ENCODE results near the gene GNG7.
A peak's percentile ranks its signal among the peaks of the same experiment; 100 is the strongest.
"Not testable (repeated sequence)": the region's sequence is repeated elsewhere in the genome, so short reads cannot be mapped to it uniquely, and the experiment has no call there.

The GNG7 gene

DNA sequence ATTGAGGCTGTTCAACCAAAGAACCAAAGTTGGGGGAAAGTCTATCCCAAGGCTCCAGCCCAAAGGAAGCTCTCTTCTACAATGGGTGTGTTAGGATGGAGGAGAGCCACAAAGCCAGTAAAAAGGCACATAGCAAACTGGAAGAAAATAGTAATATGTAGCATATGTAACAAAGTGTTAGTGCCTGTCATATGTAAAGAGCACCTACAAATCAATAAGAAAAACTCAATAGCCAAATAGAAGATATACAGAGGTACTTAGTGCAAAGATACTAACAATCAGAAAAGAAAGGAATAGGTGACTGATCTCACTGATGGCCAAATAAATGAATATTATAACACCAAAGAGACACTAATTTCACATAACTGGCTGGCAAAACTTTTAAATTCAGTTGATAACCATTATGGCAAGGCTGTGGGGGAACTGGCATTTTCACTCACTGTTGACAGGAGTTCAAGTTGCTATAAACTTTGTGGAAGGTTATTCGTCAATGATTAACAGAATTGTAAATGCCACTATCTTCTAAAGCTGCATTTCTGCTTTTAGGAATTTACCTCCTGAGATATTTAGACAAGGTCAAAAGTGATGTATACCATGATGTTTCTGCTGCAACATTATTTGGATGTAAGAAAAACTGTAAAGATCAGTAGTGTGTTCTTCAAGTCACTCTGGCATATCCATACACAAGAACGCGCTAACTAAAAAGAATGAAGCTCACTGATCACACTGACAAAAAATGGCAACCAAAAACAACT lies 110.8 kb downstream of the GNG7 start:
- DNase-seq: no peak

DNA sequence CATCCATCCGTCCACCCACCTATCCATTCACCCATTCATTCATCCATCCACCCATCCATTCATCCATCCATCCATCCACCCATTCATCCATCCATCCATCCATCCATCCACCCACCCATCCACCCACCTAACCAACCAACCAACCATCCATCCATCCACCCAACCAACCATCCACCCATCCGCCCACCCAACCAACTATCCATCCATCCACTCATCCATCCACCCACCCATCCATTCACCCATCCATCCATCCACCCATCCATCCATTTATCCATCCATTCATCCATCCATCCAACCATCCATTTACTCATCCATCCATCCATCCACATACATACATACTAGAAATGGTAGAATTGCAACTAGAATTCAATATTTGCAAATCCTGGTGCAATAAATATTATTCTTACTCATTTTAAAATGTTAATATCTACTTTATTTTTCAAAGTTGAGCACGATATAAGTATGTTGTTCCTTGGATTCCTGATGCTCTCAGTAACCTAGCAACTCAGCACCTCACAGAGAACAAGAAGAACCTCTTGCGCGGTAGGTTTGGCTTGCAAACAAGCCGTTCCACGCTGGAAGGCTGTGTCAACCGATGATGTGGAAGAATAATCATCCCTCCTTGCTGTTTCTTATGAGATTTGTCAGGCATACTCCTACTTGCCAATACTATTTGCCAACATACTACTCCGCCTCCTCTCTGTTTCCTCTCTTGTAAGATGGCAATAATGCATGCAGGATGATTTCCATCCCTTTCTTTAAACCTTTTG lies 111.7 kb downstream of the GNG7 start:
- DNase-seq: no peak

DNA sequence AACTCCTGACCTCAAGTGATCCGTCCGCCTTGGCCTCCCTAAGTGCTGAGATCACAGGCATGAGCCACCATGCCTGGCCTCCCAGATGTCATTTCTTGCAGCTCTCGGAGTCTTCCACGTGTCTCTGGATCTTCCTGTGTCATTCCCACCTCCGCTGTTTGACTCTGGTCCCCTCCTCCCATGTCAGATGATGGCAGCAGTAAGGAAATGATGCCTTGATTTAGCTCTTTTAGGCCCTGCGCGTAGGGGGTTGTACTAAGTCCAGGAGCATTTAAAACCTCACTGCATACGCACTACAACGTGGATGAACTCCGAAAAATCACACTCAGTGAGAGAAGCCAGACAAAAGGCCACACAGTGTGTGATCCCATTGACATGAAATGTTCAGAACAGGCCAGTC lies 113.1 kb downstream of the GNG7 start:
- no peak for DNase-seq

DNA sequence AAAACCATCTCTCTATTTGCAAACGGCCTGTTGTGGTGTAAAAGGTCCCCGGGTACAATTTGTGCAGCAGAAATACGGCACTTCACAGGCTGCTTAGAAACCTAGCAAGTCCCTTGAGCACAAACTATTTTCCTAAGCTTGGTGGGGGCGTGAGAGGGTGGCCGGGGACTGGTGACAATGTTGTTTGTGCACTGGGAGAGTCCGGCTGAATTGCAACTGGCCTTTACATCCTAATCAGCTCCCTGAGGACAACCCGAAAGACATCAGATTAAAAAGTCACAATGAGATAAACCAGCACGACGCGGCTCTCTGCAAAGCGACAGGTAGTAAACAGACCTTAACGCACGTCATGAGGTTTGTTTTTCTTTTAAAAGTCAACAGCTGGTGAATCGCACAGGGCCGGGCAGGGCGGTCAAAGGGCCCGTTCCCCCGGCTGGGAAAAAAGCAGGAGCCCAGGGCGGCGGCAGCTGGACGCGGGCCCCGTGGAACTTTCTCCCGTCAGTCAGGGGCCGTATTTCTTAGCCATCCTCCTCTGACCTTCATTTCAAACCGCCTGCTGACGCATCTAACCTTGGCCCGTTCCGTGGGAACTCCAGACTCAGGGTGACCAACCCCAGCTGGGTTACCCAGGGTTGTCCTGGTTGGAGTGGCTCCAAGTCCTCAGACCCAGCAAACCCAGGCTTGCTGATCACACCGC lies 114.3 kb downstream of the GNG7 start:
- DNase-seq: no peak

DNA sequence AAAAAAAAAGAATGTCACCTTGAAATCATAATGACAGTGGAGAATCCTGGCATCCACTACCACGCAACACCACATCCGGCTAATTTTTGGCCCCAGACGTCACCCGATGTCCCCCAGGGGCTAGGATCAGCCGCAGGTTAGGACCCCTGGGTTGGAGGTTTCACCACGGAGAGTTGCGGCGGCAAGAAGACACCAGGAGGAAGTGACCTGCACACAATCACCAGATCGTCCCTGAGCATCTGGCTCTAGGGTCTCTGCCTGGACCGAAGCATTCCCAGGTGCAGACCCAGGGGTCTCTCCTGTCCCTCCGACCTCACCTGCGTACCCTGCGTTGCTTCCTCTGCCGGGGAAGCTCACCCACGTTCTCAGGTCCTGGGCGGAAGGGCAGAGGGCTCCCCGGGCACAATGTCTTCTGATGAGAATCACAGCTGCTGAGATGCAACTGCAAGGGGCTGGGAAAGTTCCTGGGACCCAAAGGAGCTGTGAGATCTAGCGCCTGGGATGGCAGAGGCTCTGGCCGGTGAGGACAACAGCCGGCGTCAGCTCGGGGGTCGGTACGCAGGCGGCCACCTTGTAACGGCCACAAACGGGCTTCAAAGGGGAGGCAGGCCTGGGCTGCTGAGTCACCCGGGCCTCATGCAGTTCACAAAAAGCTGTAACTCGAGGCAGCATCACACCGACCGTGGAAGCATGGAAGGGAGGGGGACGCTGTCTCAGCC lies 115.3 kb downstream of the GNG7 start:
- DNase-seq: no peak

DNA sequence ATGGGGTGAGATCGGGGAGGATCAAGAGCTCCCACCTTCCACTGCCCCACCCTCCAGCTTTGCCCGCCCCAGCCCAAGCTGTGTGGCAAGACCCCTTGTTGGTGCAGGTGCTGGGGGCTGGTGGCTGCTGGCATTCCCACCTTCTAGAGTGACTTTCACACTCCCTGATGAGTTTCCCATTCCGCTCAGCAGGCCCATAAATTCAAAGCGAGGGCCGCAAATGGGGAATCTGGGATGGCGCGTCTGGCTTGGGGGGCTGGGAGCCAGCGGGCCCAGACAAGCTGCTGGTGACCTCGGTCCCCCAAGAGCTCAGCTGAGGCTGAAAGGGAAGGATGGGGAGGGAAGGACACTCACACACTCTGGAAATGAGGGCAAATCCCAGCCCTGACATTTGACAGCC lies 116.3 kb downstream of the GNG7 start:
- no peak for DNase-seq

DNA sequence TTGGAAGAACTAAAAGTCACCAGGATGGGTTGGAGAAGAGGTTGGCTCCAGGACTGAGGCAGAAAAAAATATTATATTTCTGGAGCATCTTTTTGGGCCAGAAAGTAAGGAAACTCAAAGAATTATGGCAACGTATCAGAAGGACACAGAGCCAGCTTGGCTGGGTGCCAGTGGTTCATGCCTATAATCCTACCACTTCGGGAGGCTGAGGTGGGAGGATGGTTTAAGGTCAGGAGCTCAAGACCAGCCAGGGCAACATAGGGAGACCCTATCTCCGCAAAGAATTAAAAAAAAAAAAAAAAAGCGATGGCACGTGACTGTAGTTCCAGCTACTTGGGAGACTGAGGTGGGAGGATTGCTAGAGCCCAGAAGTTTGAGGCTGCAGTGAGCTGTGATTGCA lies 118.5 kb downstream of the GNG7 start:
- no peak for DNase-seq

DNA sequence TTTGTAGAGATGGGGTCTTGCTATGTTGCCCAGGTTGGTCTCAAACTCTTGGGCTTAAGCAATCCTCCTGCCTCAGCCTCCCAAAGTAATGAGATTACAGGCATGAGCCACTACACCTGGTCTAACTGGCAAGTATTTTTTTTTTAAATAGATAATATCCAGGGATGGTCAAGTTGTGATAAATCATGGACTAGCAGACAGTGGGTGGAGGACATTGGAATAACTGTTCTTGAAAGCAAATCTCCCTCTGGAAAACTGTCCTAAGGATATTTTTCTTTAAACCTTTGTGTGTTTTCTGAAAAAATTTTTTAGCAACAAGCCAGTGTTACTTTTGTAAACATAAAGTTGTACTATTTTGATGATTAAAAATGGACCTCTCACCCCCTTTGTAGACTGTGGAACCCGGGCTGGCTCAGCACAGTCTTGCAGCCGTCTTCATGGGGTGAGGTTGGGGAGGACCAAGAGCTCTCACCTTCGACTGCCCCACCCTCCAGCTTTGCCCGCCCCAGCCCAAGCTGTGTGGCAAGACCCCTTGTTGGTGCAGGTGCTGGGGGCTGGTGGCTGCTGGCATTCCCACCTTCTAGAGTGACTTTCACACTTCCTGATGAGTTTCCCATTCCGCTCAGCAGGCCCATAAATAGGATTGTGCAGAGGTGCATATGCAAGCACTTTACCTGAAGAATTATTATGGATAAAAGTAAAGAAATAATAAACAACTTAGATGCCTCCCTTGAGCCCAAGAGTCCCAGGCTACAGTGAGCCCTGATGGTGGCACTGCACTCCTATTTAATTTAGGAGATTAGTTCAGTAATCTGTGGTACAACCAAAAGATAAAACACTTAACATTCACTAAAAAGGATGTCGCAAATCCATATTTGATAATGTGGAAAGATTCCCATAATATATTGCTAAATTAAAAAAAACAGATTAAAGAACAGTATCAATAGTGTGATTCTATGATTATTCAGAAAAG lies 119.2 kb downstream of the GNG7 start:
- no peak for DNase-seq

DNA sequence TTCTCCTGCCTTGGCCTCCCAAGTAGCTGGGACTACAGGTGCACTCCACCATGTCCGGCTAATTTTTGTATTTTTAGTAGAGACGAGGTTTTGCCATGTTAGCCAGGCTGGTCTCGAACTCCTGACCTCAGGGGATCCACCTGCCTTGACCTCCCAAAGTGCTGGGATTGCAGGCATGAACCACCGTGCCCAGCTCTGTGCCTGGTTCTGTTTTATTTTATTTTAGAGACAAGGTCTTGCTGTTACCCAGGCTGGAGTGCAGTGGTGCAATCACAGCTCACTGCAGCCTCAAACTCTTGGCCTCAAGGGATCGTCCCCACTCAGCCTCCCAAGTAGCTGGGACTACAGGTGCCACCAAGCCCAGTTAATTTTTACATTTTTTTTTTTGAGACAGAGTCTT lies 122.1 kb downstream of the GNG7 start:
- not testable (repeated sequence) for DNase-seq

DNA sequence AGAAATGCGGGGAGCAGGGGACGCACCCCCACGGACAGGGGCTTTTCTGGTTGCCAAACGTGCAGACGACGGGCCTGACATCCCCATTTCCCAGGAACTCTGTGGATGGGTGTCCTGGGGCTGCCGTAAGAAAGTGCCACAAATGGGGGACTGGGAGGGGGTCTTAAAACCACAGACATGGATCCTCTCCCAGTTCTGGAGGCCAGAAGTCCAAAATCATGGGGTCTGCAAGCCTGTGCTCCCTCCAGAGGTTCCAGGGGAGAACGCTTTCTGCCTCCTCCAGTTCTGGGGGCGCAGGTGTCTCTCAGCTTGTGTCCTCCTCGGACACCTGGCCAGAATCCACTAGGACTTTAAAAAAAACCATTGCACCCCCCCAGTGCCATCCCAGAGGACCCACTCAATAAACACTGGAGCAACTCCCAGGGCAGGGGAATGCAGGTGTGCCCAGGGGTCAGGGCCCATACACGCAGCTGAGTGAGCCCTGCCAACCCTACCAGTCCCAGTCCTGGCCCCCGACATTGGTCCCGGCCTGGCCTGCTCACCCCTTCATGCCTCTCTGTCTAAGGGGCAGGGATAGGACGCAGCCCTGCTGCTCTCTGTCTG lies 122.7 kb downstream of the GNG7 start:
- DNase-seq: no peak

DNA sequence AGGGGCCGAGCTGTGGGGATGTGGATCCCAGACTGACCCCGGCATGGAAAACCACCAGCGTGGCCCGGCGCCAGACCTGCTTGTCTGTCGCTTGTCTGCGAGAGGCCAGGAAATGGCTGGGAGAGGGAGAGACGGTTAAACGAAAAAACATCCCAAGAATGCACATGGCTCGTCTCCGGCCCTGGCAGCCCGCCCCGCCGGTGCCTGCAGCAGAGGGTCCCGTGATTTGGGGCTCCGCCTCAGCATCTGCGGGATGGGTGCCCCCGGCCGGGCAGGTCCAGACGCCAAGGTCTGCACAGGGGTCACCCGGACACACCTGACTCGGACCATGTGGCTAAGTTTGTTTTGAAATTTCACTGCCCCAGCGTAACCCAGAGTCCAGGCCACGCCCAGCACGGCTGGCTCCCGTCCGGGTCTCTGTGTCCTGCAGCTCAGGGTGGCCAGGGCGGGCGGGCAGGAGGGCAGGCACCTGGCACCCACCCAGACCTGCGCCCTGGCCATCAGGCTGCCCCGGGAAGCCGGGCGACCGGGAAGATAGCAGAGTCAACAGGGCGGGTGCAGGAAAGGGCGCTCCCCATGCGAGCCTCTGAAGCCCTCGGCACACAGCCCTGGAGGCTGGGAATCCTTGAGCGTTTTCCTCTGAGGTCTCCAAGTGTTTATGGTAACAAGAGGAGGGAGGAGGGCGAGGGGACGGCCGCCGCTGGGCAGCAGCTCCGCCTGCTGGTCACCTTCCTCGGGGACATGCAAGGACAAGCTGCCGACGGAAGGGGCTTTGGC lies 123.4 kb downstream of the GNG7 start:
- peak; percentile 68 for DNase-seq

DNA sequence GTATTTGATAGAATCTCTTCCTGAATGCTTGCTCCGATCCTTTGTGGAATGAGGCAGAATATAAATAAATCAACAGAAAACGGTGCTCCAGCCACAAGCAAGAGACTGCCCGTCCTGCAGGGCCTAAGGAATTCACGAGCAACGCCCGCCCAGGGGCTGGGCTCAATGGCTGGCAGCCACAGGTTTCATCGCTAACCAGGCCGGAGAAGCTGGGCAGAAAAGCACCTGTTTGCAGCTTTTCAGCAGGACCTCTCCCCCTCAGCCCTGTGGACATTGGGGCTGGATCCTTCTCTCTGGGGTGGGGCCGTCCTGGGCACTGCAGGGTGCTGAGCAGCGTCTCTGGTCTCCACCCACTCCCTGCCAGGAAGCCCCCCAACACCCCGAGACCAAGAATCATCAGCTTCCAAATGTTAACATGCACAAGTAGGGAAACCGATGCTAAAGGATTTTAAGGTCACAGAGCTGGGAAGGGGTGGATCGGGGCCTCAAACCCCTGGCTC lies 124.1 kb downstream of the GNG7 start:
- no peak for DNase-seq

DNA sequence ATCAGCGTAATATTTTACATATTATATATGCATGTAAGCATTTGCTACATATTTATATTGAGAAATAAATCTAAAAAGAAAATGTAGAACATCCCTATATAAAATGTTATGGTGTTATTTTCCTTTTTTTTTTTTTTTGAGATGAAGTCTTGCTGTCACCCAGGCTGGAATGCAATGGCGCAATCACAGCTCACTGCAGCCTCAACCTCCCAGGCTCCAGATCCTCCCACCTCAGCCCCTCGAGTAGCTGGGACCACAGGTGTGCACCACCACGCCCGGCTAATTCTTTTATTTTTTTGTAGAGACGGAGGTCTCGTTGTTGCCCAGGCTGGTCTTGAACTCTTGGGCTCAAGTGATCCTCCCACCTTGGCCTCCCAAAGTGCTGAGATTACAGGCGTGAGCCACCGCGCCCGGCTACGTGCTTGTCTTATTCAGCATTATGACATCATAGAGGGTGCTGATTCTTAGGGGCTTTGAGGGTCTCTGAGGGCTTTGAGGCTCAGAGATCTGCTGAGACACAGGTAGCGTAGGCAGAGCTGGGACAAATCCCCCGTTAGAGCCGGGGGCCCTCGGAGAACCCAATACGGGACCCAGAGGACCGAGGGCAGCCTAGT lies 124.7 kb downstream of the GNG7 start:
- DNase-seq: no peak

DNA sequence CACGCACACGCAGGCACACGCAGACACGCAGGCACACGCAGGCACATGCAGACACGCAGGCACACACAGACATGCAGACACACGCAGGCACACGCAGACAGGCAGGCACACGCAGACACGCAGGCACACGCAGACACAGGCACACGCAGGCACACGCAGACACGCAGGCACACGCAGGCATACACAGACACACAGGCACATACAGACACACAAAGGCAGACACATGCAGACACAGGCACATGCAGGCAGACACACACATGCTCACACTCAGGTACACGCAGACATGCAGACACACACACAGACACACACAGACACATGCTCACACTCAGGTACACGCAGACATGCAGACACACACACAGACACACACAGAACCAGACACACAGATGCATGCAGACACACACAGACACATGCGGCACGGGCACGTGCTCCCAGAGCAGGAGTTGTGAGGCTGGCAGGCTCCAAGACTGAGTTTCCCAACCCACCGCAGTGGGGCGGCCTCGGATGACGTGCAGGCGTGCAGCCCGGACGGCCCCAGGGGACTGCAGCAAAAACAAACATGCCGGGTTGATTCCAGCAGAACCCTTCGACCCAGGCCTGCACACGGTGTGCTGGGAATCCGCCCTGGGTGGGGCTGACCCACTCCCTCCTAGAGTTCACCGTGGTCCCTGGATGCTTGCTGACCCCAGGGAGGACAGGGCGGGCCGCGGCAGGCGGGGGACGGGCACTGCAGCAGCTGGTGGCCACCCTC lies 126.6 kb downstream of the GNG7 start:
- no peak for DNase-seq

DNA sequence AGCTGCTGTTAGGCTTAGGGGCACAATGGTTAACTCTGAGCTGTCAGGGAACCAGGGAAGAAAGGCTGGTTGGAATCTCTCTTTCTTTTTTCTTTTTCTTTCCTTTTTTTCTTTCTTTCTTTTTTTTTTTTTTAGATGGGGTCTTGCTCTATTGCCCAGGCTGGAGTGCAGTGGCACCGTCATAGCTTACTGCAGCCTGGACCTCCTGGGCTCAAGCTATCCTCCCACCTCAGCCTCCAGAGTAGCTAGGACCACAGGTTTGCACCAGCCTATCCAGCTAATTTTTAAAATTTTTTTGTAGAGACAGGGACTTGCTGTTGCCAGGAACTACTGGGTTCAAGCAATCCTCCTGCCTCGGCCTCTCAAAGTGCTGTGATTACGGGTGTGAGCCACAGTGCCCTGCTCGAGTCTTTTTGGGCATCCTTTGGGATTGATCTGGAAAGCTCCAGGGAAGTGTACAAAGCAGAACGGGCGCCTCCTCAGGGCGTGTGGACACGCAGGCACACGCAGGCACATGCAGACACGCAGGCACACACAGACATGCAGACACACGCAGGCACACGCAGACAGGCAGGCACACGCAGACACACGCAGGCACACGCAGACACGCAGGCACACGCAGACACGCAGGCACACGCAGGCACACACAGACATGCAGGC lies 127.4 kb downstream of the GNG7 start:
- no peak for DNase-seq

DNA sequence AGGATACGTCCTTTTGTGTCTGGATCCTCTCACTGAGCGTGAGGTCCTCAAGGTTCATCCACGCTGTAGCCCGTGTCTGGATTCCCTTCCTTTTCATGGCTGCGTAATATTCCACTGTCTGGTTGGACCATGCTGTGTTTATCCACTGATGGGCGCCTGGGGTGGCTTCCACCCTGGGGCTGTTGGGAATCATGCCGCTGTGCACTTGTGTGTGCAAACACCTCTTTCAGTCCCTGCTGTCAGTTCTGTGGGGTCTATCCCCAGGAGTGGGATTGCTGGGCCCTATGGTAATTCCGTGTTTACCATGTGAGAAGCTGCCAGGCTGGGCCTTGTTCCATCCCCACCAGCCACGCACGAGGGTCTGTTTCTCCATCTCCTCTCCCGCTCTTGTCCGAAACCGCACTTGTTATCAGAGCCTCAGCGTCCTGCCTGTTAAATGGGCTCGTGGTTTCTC lies 128.0 kb downstream of the GNG7 start:
- no peak for DNase-seq

DNA sequence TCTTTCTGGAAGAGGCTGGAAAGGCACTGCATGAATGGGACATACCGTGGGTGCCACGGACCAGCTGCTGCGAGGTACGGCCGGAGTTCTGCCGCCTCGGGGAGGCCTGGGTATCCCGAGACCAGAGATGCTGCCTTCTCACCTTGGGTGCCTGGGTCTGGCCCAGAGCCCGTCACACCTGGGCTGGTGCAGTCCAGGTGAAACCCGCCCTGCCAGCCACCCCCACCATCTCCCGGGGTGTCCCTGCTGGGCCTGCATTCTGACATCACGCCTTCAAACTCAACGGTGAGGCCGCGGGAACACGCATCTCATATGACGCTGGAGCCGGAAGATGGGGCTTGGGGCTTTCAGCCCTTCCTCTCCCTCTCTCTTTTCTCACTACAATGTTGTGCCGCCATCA lies 128.6 kb downstream of the GNG7 start:
- DNase-seq: no peak

DNA sequence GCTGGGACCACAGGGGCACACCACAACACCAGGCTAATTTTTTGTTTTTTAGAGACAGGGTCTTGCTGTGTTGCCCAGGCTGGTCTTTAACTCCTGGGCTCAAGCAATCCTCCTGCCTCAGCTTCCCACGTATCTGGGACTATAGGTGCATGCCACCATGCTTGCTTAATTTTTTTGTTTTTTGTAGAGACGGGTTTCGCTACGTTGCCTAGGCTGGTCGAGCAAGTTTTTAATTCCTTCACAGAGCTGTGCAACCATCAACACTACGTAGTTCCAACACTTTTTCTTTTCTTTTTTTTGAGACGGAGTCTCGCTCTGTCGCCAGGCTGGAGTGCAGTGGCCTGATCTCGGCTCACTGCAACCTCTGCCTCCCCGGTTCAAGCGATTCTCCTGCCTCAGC lies 130.3 kb downstream of the GNG7 start:
- DNase-seq: not testable (repeated sequence)
